HG03558 (cell line): ENCODE data around the gene MZT2A.
A peak's percentile ranks its signal among the peaks of the same experiment; 100 is the strongest.
"Not testable (repeated sequence)": the region's sequence is repeated elsewhere in the genome, so short reads cannot be mapped to it uniquely, and the experiment has no call there.

Source experiments
- ATAC-seq: cut with Tn5 transposase; IDR thresholded peaks from one replicate; pipeline ENCODE4 v1.9.1; 2021; ENCODE audit warnings: moderate number of reproducible peaks; ENCODE audit not compliant: unreplicated experiment; ENCODE audit errors: extremely low read depth

Gene MZT2A

GRCh38 chr2:131471624-131472023 lies 20.6 kb downstream of the MZT2A start:
- not testable (repeated sequence) for ATAC-seq

- not testable (repeated sequence) for ATAC-seq
Observed at GRCh38 chr2:131470944-131471343, 21.3 kb downstream of the MZT2A start.

GRCh38 chr2:131467722-131468121 lies 24.5 kb downstream of the MZT2A start:
- ATAC-seq, result not testable (repeated sequence)

- not testable (repeated sequence) for ATAC-seq
Observed at GRCh38 chr2:131454914-131455313, 37.3 kb downstream of the MZT2A start.

GRCh38 chr2:131451265-131451949 lies 40.8 kb downstream of the MZT2A start:
- peak; percentile 79 for ATAC-seq

- ATAC-seq, result not testable (repeated sequence)
Observed at GRCh38 chr2:131447981-131448380, 44.2 kb downstream of the MZT2A start.

GRCh38 chr2:131445896-131446295 lies 46.3 kb downstream of the MZT2A start:
- no peak for ATAC-seq

GRCh38 chr2:131445515-131445797 lies 46.7 kb downstream of the MZT2A start:
- ATAC-seq, result not testable (repeated sequence)

GRCh38 chr2:131444736-131445514 lies 47.3 kb downstream of the MZT2A start:
- ATAC-seq, result not testable (repeated sequence)

- not testable (repeated sequence) for ATAC-seq
Observed at GRCh38 chr2:131440742-131441468, 51.3 kb downstream of the MZT2A start.
